HG02870 (cell line): Measurements from ENCODE around the gene OR1E2.
"Not testable (repeated sequence)": the region's sequence is repeated elsewhere in the genome, so short reads cannot be mapped to it uniquely, and the experiment has no call there.

Experiments
- ATAC-seq: cut with Tn5 transposase; IDR thresholded peaks from one replicate; pipeline ENCODE4 v1.9.1; 2021; ENCODE audit warnings: mild to moderate bottlenecking, moderate library complexity; ENCODE audit not compliant: unreplicated experiment

The OR1E2 gene

GRCh38 chr17:3433741-3434140, at the start of gene OR1E2:
OR1E2 (minus strand) TSS chr17:3433841; CDS start chr17:3433841, 0 bp downstream.
- no peak for ATAC-seq

- no peak for ATAC-seq
These were observed 49.2 kb upstream of the OR1E2 start for GRCh38 chr17:3482852-3483251.

- no peak for ATAC-seq
These were observed 46.3 kb upstream of the OR1E2 start for GRCh38 chr17:3479988-3480387.

- no peak for ATAC-seq
These were observed 42.4 kb upstream of the OR1E2 start, which contains the start of gene ASPA for GRCh38 chr17:3475812-3476610. ASPA (plus strand) TSS chr17:3475997; CDS start chr17:3476160, 163 bp downstream.

GRCh38 chr17:3475251-3475685, 41.6 kb upstream of the OR1E2 start:
- ATAC-seq: no peak

- no peak for ATAC-seq
These were observed 40.6 kb upstream of the OR1E2 start for GRCh38 chr17:3474212-3474611.

GRCh38 chr17:3472137-3472536, 38.5 kb upstream of the OR1E2 start:
- ATAC-seq: no peak

- ATAC-seq: no peak
These were observed 38.0 kb upstream of the OR1E2 start, which contains the start of gene SPATA22 for GRCh38 chr17:3471599-3471998. SPATA22 (minus strand) TSS chr17:3471819; CDS start chr17:3469325, 2,494 bp downstream.

- no peak for ATAC-seq
These were observed 35.9 kb upstream of the OR1E2 start for GRCh38 chr17:3469529-3469928.

GRCh38 chr17:3466355-3466754, 32.7 kb upstream of the OR1E2 start:
- not testable (repeated sequence) for ATAC-seq

- ATAC-seq: no peak
These were observed 14.5 kb upstream of the OR1E2 start for GRCh38 chr17:3448059-3448665.

GRCh38 chr17:3447625-3448024, 14.0 kb upstream of the OR1E2 start:
- ATAC-seq: no peak

- no peak for ATAC-seq
These were observed 6.8 kb upstream of the OR1E2 start for GRCh38 chr17:3440451-3440850.

GRCh38 chr17:3438368-3438767, 4.7 kb upstream of the OR1E2 start:
- no peak for ATAC-seq

- not testable (repeated sequence) for ATAC-seq
These were observed 426 bp downstream of the OR1E2 start for GRCh38 chr17:3433215-3433614.

GRCh38 chr17:3418222-3418621, 15.4 kb downstream of the OR1E2 start:
- ATAC-seq: no peak

- ATAC-seq: no peak
These were observed 18.0 kb downstream of the OR1E2 start for GRCh38 chr17:3415610-3416009.

- ATAC-seq: not testable (repeated sequence)
These were observed 21.4 kb downstream of the OR1E2 start for GRCh38 chr17:3412216-3412615.

GRCh38 chr17:3411070-3411469, 22.6 kb downstream of the OR1E2 start, which contains the start of gene OR3A3:
OR3A3 (plus strand) TSS chr17:3411370.
- ATAC-seq: no peak

- not testable (repeated sequence) for ATAC-seq
These were observed 29.8 kb downstream of the OR1E2 start for GRCh38 chr17:3403856-3404255.

- ATAC-seq: no peak
These were observed 31.9 kb downstream of the OR1E2 start for GRCh38 chr17:3401786-3402185.

GRCh38 chr17:3400055-3400454, 33.6 kb downstream of the OR1E2 start:
- ATAC-seq: no peak
